ENCODE data around the gene BTBD6. TPM values are rescaled to one million over a fixed set of nuclear protein-coding genes. Genes with fewer than 3 reads are reported as not detected.

BTBD6 gene
- total and polyA plus RNA-seq, 2 donors, result 26.3 to 44.9 TPM

GRCh38 chr14:105214324-105214915 is 33.9 kb upstream of the BTBD6 start:
- no peak overlapping the region for H3K27ac ChIP-seq (ENCODE audit: low read depth in 1 of 2, low read length in 1 of 2)
- H3K9me3 ChIP-seq (ENCODE audit: control insufficient read depth in 2 of 2, insufficient read depth in 1 of 2, low read length in 1 of 2), result no peaks in the 10 kb centered on the region
- H3K4me3 ChIP-seq (ENCODE audit: low read length in 2 of 2), result no peak overlapping the region
- H3K4me1 ChIP-seq (ENCODE audit: control insufficient read depth in 2 of 2, insufficient read depth in 2 of 2, low read length in 2 of 2), result no peaks in the 10 kb centered on the region
- WGBS, result 97% methylated on average over 14 of the region's 14 CpGs
- peaks cover 21 to 55% of the 10 kb centered on the region in 2 donors for H3K36me3 ChIP-seq (ENCODE audit: control insufficient read depth in 2 of 2, insufficient read depth in 2 of 2, low read length in 1 of 2)
- H3K27me3 ChIP-seq (ENCODE audit: control insufficient read depth in 2 of 2, insufficient read depth in 1 of 2, low read length in 1 of 2), result no peaks in the 10 kb centered on the region
- DNase-seq (ENCODE audit: low read depth in 6 of 9, low spot score in 9 of 9), result no peak

GRCh38 chr14:105215602-105216001 is 32.7 kb upstream of the BTBD6 start:
- Histone ChIP-seq H3K27ac (ENCODE audit: low read depth in 1 of 2, low read length in 1 of 2) (no peak overlapping the region), H3K4me1 (ENCODE audit: control insufficient read depth in 2 of 2, insufficient read depth in 2 of 2, low read length in 2 of 2) (no peaks in the 10 kb centered on the region), H3K27me3 (ENCODE audit: control insufficient read depth in 2 of 2, insufficient read depth in 1 of 2, low read length in 1 of 2) (no peaks in the 10 kb centered on the region), H3K9me3 (ENCODE audit: control insufficient read depth in 2 of 2, insufficient read depth in 1 of 2, low read length in 1 of 2) (no peaks in the 10 kb centered on the region), H3K4me3 (ENCODE audit: low read length in 2 of 2) (no peak overlapping the region), H3K36me3 (ENCODE audit: control insufficient read depth in 2 of 2, insufficient read depth in 2 of 2, low read length in 1 of 2) (peaks cover 19 to 52% of the 10 kb centered on the region in 2 donors)
- 83% methylated on average over 3 of the region's 3 CpGs for whole genome bisulfite sequencing
- DNase-seq (ENCODE audit: low read depth in 6 of 9, low spot score in 9 of 9), result no peak

- DNase-seq (ENCODE audit: low read depth in 6 of 9, low spot score in 9 of 9), result no peak
- Histone ChIP-seq H3K4me1 (ENCODE audit: control insufficient read depth in 2 of 2, insufficient read depth in 2 of 2, low read length in 2 of 2) (no peaks in the 10 kb centered on the region), H3K27me3 (ENCODE audit: control insufficient read depth in 2 of 2, insufficient read depth in 1 of 2, low read length in 1 of 2) (no peaks in the 10 kb centered on the region), H3K9me3 (ENCODE audit: control insufficient read depth in 2 of 2, insufficient read depth in 1 of 2, low read length in 1 of 2) (no peaks in the 10 kb centered on the region), H3K27ac (ENCODE audit: low read depth in 1 of 2, low read length in 1 of 2) (no peak overlapping the region), H3K4me3 (ENCODE audit: low read length in 2 of 2) (no peak overlapping the region), H3K36me3 (ENCODE audit: control insufficient read depth in 2 of 2, insufficient read depth in 2 of 2, low read length in 1 of 2) (peaks cover 30 to 57% of the 10 kb centered on the region in 2 donors)
- 94% methylated on average over 30 of the region's 30 CpGs for whole genome bisulfite sequencing
Observed at GRCh38 chr14:105216490-105217247, 31.7 kb upstream of the BTBD6 start.

GRCh38 chr14:105217774-105218173 is 30.6 kb upstream of the BTBD6 start:
- Histone ChIP-seq H3K27me3 (ENCODE audit: control insufficient read depth in 2 of 2, insufficient read depth in 1 of 2, low read length in 1 of 2) (no peaks in the 10 kb centered on the region), H3K4me3 (ENCODE audit: low read length in 2 of 2) (no peak overlapping the region), H3K27ac (ENCODE audit: low read depth in 1 of 2, low read length in 1 of 2) (no peak overlapping the region), H3K4me1 (ENCODE audit: control insufficient read depth in 2 of 2, insufficient read depth in 2 of 2, low read length in 2 of 2) (no peaks in the 10 kb centered on the region), H3K36me3 (ENCODE audit: control insufficient read depth in 2 of 2, insufficient read depth in 2 of 2, low read length in 1 of 2) (peaks cover 33 to 60% of the 10 kb centered on the region in 2 donors), H3K9me3 (ENCODE audit: control insufficient read depth in 2 of 2, insufficient read depth in 1 of 2, low read length in 1 of 2) (no peaks in the 10 kb centered on the region)
- 98% methylated on average over 11 of the region's 11 CpGs for WGBS
- DNase-seq (ENCODE audit: low read depth in 6 of 9, low spot score in 9 of 9), result no peak

GRCh38 chr14:105218611-105219010 is 29.7 kb upstream of the BTBD6 start:
- DNase-seq (ENCODE audit: low read depth in 6 of 9, low spot score in 9 of 9), result no peak
- H3K27ac ChIP-seq (ENCODE audit: low read depth in 1 of 2, low read length in 1 of 2), result no peak overlapping the region
- H3K36me3 ChIP-seq (ENCODE audit: control insufficient read depth in 2 of 2, insufficient read depth in 2 of 2, low read length in 1 of 2), result peaks cover 35 to 55% of the 10 kb centered on the region in 2 donors
- H3K4me3 ChIP-seq (ENCODE audit: low read length in 2 of 2), result no peak overlapping the region
- no peaks in the 10 kb centered on the region for H3K27me3 ChIP-seq (ENCODE audit: control insufficient read depth in 2 of 2, insufficient read depth in 1 of 2, low read length in 1 of 2)
- no peaks in the 10 kb centered on the region for H3K4me1 ChIP-seq (ENCODE audit: control insufficient read depth in 2 of 2, insufficient read depth in 2 of 2, low read length in 2 of 2)
- WGBS, result 97% methylated on average over 19 of the region's 19 CpGs
- no peaks in the 10 kb centered on the region for H3K9me3 ChIP-seq (ENCODE audit: control insufficient read depth in 2 of 2, insufficient read depth in 1 of 2, low read length in 1 of 2)

- Histone ChIP-seq H3K4me1 (ENCODE audit: control insufficient read depth in 2 of 2, insufficient read depth in 2 of 2, low read length in 2 of 2) (no peaks in the 10 kb centered on the region), H3K36me3 (ENCODE audit: control insufficient read depth in 2 of 2, insufficient read depth in 2 of 2, low read length in 1 of 2) (peaks cover 35 to 53% of the 10 kb centered on the region in 2 donors), H3K27ac (ENCODE audit: low read depth in 1 of 2, low read length in 1 of 2) (no peak overlapping the region), H3K9me3 (ENCODE audit: control insufficient read depth in 2 of 2, insufficient read depth in 1 of 2, low read length in 1 of 2) (no peaks in the 10 kb centered on the region), H3K4me3 (ENCODE audit: low read length in 2 of 2) (no peak overlapping the region), H3K27me3 (ENCODE audit: control insufficient read depth in 2 of 2, insufficient read depth in 1 of 2, low read length in 1 of 2) (no peaks in the 10 kb centered on the region)
- DNase-seq (ENCODE audit: low read depth in 6 of 9, low spot score in 9 of 9), result no peak
- WGBS, result 98% methylated on average over 29 of the region's 29 CpGs
Observed at GRCh38 chr14:105219043-105219612, 29.2 kb upstream of the BTBD6 start.

GRCh38 chr14:105219753-105220152 is 28.6 kb upstream of the BTBD6 start:
- Histone ChIP-seq H3K27me3 (ENCODE audit: control insufficient read depth in 2 of 2, insufficient read depth in 1 of 2, low read length in 1 of 2) (no peaks in the 10 kb centered on the region), H3K9me3 (ENCODE audit: control insufficient read depth in 2 of 2, insufficient read depth in 1 of 2, low read length in 1 of 2) (no peaks in the 10 kb centered on the region), H3K27ac (ENCODE audit: low read depth in 1 of 2, low read length in 1 of 2) (no peak overlapping the region), H3K4me1 (ENCODE audit: control insufficient read depth in 2 of 2, insufficient read depth in 2 of 2, low read length in 2 of 2) (no peaks in the 10 kb centered on the region), H3K36me3 (ENCODE audit: control insufficient read depth in 2 of 2, insufficient read depth in 2 of 2, low read length in 1 of 2) (peaks cover 35 to 58% of the 10 kb centered on the region in 2 donors), H3K4me3 (ENCODE audit: low read length in 2 of 2) (no peak overlapping the region)
- no peak for DNase-seq (ENCODE audit: low read depth in 6 of 9, low spot score in 9 of 9)
- 99% methylated on average over 17 of the region's 17 CpGs for WGBS

- 98% methylated on average over 29 of the region's 29 CpGs for WGBS
- no peak overlapping the region for H3K27ac ChIP-seq (ENCODE audit: low read depth in 1 of 2, low read length in 1 of 2)
- no peak for DNase-seq (ENCODE audit: low read depth in 6 of 9, low spot score in 9 of 9)
- no peak overlapping the region for H3K4me3 ChIP-seq (ENCODE audit: low read length in 2 of 2)
- H3K27me3 ChIP-seq (ENCODE audit: control insufficient read depth in 2 of 2, insufficient read depth in 1 of 2, low read length in 1 of 2), result no peaks in the 10 kb centered on the region
- H3K4me1 ChIP-seq (ENCODE audit: control insufficient read depth in 2 of 2, insufficient read depth in 2 of 2, low read length in 2 of 2), result no peaks in the 10 kb centered on the region
- no peaks in the 10 kb centered on the region for H3K9me3 ChIP-seq (ENCODE audit: control insufficient read depth in 2 of 2, insufficient read depth in 1 of 2, low read length in 1 of 2)
- peaks cover 35 to 66% of the 10 kb centered on the region in 2 donors for H3K36me3 ChIP-seq (ENCODE audit: control insufficient read depth in 2 of 2, insufficient read depth in 2 of 2, low read length in 1 of 2)
Observed at GRCh38 chr14:105220699-105221597, 27.4 kb upstream of the BTBD6 start.
